HCT116 (cell line): ENCODE results near the gene CIAO2B. TPM values are rescaled to one million over a fixed set of nuclear protein-coding genes. Genes with fewer than 3 reads are reported as not detected.
"Not testable (repeated sequence)": the region's sequence is repeated elsewhere in the genome, so short reads cannot be mapped to it uniquely, and the experiment has no call there.

Experiments
- ATAC-seq: fragments of 200-7000 bp; cut with Tn5 transposase; 2 replicates; pipeline ENCODE4 v1.9.1; 2020; ENCODE audit warnings: mild to moderate bottlenecking, moderate library complexity
- BruUV-seq: library from RNA; stranded (reverse); fragments of 400-500 nt; replicated peaks from 2 replicates; lab custom pipeline; 2021; lab: Mats Ljungman, UMichigan
- CTCF ChIA-PET: fragments of 300-600 bp; sonication (Branson Sonifier 250); formaldehyde crosslinking; loops from one replicate; lab custom pipeline; 2021; ENCODE audit warnings: antibody characterized with exemption; lab: Charles Lee
- POLR2A ChIA-PET: fragments of 300-600, 350-600 bp; sonication (Branson Sonifier 250); formaldehyde crosslinking; loops from one replicate; lab custom pipeline; 2021; ENCODE audit warnings: antibody characterized with exemption; lab: Charles Lee
- RAD21 ChIA-PET, 2 experiments: fragments of 300-600 bp; sonication (Branson Sonifier 250); formaldehyde crosslinking; loops; one replicate each; lab custom pipeline; 2023; ENCODE audit warnings: low total read pairs in 2 of 2; ENCODE audit not compliant: uncharacterized antibody in 2 of 2, unreplicated experiment in 2 of 2, low non-redundant PET in 1 of 2; lab: Charles Lee
- DNase-seq: peaks from one replicate; pipeline ENCODE4 v3.0.0-alpha.2; 2010; ENCODE audit warnings: low read depth, low spot score
- H2AFZ ChIP-seq: fragments of 200-600 bp; shearing (Covaris generic), sonication (generic); 2 replicates; pipeline ENCODE4 v1.6.1; 2017; ENCODE audit warnings: low read depth, mixed run types, mixed read lengths, antibody characterized with exemption, low read length; ENCODE audit not compliant: poor library complexity, severe bottlenecking
- H3K27ac ChIP-seq: 2 replicates; pipeline ENCODE4 v1.5.1; 2012; ENCODE audit warnings: low read depth, low read length
- H3K27me3 ChIP-seq: fragments of 200-600 bp; sonication (generic); 2 replicates; pipeline ENCODE4 v1.6.1; 2016; ENCODE audit warnings: mixed run types, low read length, mixed read lengths; ENCODE audit not compliant: insufficient read depth
- H3K36me3 ChIP-seq, 2 experiments: fragments of 200-500 bp in 1 of 2; fragments of 200-600 bp in 1 of 2; sonication (Bioruptor generic) in 1 of 2; sonication (generic) in 1 of 2; 2 replicates each; pipeline versions ENCODE4 v1.5.1 to v1.6.1; 2014 to 2016; ENCODE audit warnings: low read length in 2 of 2, inconsistent platforms in 1 of 2, mixed read lengths in 1 of 2, mixed run types in 1 of 2; ENCODE audit not compliant: insufficient read depth in 2 of 2, control insufficient read depth in 1 of 2
- H3K4me1 ChIP-seq, 2 experiments: fragments of 200-600 bp in 1 of 2; sonication (generic) in 1 of 2; 2 replicates each; pipeline versions ENCODE4 v1.5.1 to v1.6.1; 2012 to 2017; ENCODE audit warnings: low read length in 2 of 2, inconsistent platforms in 1 of 2, mild to moderate bottlenecking in 1 of 2, mixed read lengths in 1 of 2, mixed run types in 1 of 2, moderate library complexity in 1 of 2; ENCODE audit not compliant: insufficient read depth in 2 of 2, control insufficient read depth in 1 of 2
- H3K4me2 ChIP-seq: fragments of 200-600 bp; sonication (generic); 2 replicates; pipeline ENCODE4 v1.6.1; 2017; ENCODE audit warnings: mixed run types, low read length, mixed read lengths
- H3K4me3 ChIP-seq, 2 experiments: fragments of 200-600 bp in 1 of 2; sonication (generic) in 1 of 2; replicated peaks in 1 of 2; 2 replicates each; pipeline ENCODE4 v1.5.1; 2011 to 2016; ENCODE audit warnings: low read length in 2 of 2, control low read depth in 1 of 2, low read depth in 1 of 2, mild to moderate bottlenecking in 1 of 2, mixed read lengths in 1 of 2, mixed run types in 1 of 2
- H3K79me2 ChIP-seq: fragments of 200-600 bp; sonication (generic); 2 replicates; pipeline ENCODE4 v1.6.1; 2017; ENCODE audit warnings: mild to moderate bottlenecking, mixed run types, low read length, moderate library complexity, mixed read lengths; ENCODE audit not compliant: insufficient read depth
- H3K9ac ChIP-seq: fragments of 200-600 bp; sonication (generic); 2 replicates; pipeline ENCODE4 v1.6.1; 2016; ENCODE audit warnings: low read length, mixed read lengths
- H3K9me2 ChIP-seq: fragments of 200-600 bp; sonication (generic), shearing (Covaris generic); 2 replicates; pipeline ENCODE4 v1.6.1; 2017; ENCODE audit warnings: mixed run types, mild to moderate bottlenecking, moderate library complexity; ENCODE audit not compliant: insufficient read depth
- H3K9me3 ChIP-seq, 2 experiments: fragments of 200-500 bp in 1 of 2; fragments of 200-600 bp in 1 of 2; sonication (Bioruptor generic) in 1 of 2; sonication (generic) in 1 of 2; 2 replicates each; pipeline ENCODE4 v1.6.1; 2014 to 2017; ENCODE audit warnings: low read length in 2 of 2, mixed read lengths in 2 of 2, inconsistent platforms in 1 of 2, low read depth in 1 of 2, mild to moderate bottlenecking in 1 of 2, mixed run types in 1 of 2, moderate library complexity in 1 of 2; ENCODE audit not compliant: control insufficient read depth in 1 of 2, insufficient read depth in 1 of 2
- H4K20me1 ChIP-seq: fragments of 200-600 bp; sonication (generic), shearing (Covaris generic); 2 replicates; pipeline ENCODE4 v1.6.1; 2017; ENCODE audit warnings: mixed run types, mild to moderate bottlenecking, moderate library complexity; ENCODE audit not compliant: insufficient read depth
- CTCF ChIP-seq, 3 experiments: fragments of 200-600 bp in 1 of 3; sonication (generic) in 1 of 3; IDR thresholded peaks in 2 of 3; conservative IDR thresholded peaks in 1 of 3; 2 replicates each; pipeline ENCODE4 v1.5.1; 2012 to 2017; ENCODE audit warnings: low read depth in 2 of 3, low read length in 2 of 3, antibody characterized with exemption in 1 of 3, borderline replicate concordance in 1 of 3, control low read depth in 1 of 3, mild to moderate bottlenecking in 1 of 3, mixed read lengths in 1 of 3, mixed run types in 1 of 3, moderate library complexity in 1 of 3; ENCODE audit not compliant: insufficient read depth in 1 of 3
- JUND ChIP-seq: IDR thresholded peaks from 2 replicates; pipeline ENCODE4 v1.6.1; 2012
- RAD21 ChIP-seq: IDR thresholded peaks from 2 replicates; pipeline ENCODE4 v1.6.1; 2012; ENCODE audit warnings: low read depth, mild to moderate bottlenecking
- intact Hi-C: fragments of 100-400 bp; cut with micrococcal nuclease; formaldehyde crosslinking; loops from 2 replicates; pipeline ENCODE4 v1.10.0; 2022
- total RNA-seq: library from RNA; stranded (reverse); gene quantifications from one replicate; pipeline ENCODE4 v1.2.1, GENCODE V29; 2021; ENCODE audit not compliant: unreplicated experiment

CIAO2B gene
- total RNA-seq, 1 experiment from 2014 or later: 113 TPM

- H3K79me2 ChIP-seq, H3K27me3 ChIP-seq, CTCF ChIA-PET, H4K20me1 ChIP-seq, H2AFZ ChIP-seq, H3K27ac ChIP-seq, H3K9ac ChIP-seq, ATAC-seq, DNase-seq, H3K9me2 ChIP-seq, POLR2A ChIA-PET, H3K4me2 ChIP-seq, BruUV-seq, H3K36me3 ChIP-seq, H3K4me3 ChIP-seq, RAD21 ChIA-PET, H3K9me3 ChIP-seq: not testable (repeated sequence)
- intact Hi-C loops: loop anchor here (10.0 kb wide), 1 partner anchor 709 kb away; the partner anchor contains the start of genes ACD, C16orf86, ENKD1 and PARD6A
- peaks cover 11 to 15% of the 10 kb centered on the region in 2 experiments; a peak in 3 of 4 replicates for H3K4me1 ChIP-seq
Observed at GRCh38 chr16:66955363-66956153, 21.4 kb upstream of the CIAO2B start.

- POLR2A ChIA-PET: interaction anchor here (0.6 kb wide), 1 partner anchor 29 kb away, joined by 3 read pairs; no protein-coding TSS in a partner anchor
- H3K4me2 ChIP-seq: peak overlapping the region; percentile 50
Observed at GRCh38 chr16:66954097-66954659, 20.0 kb upstream of the CIAO2B start.

More at GRCh38 chr16:66954097-66954659, 20.0 kb upstream of the CIAO2B start:
- BruUV-seq: no TSS peak
- H3K36me3 ChIP-seq: no peaks in the 10 kb centered on the region
- peak overlapping the region; percentile 77 for H2AFZ ChIP-seq
- DNase-seq: peak; percentile 74
- H4K20me1 ChIP-seq: no peaks in the 10 kb centered on the region
- peak overlapping the region; percentile 3; the same call in 1 of the 2 replicates for H3K27ac ChIP-seq
- ChIA-PET RAD21 (interaction anchor here (0.7 to 1.4 kb wide), 6 partner anchors 18 to 201 kb away, joined by 3 to 7 read pairs (median 3); no protein-coding TSS in a partner anchor), CTCF (interaction anchor here (0.6 to 1.5 kb wide), 19 partner anchors 11 to 567 kb away, joined by 3 to 13 read pairs (median 4); partner anchors contain the start of genes B3GNT9, ELMO3 and NOL3)
- no peaks in the 10 kb centered on the region for H3K27me3 ChIP-seq
- H3K9me2 ChIP-seq: no peaks in the 10 kb centered on the region
- peaks cover 0 to 6% of the 10 kb centered on the region in 2 experiments; a peak in 1 of 4 replicates for H3K9me3 ChIP-seq
- ATAC-seq: peak; percentile 95
- H3K9ac ChIP-seq: no peak overlapping the region
- peaks cover 11 to 12% of the 10 kb centered on the region in 2 experiments; a peak in 3 of 4 replicates for H3K4me1 ChIP-seq
- intact Hi-C loops: loop anchor here (1.0 to 10.0 kb wide), 5 partner anchors 57 to 711 kb away; partner anchors contain the start of genes ACD, C16orf86, ENKD1 and FBXL8
- H3K4me3 ChIP-seq: no peak overlapping the region
- TF ChIP-seq JUND (no peak), RAD21 (peak; percentile 96), CTCF (IDR thresholded peaks at IDR 0.05 in 2 of 3, conservative IDR thresholded peaks at IDR 0.05 in 1 of 3; ENCODE audit: borderline replicate concordance in 1 of 3, insufficient read depth in 1 of 3, low read depth in 2 of 3, low read length in 2 of 3) (peak; percentile 82 to 93 (median 88))
- H3K79me2 ChIP-seq: no peaks in the 10 kb centered on the region
